SK-N-MC (cell line): ENCODE measurements around the gene SRPK3.

Experiments
- EZH2 ChIP-seq: fragments of 200-600 bp; sonication (generic); IDR thresholded peaks from one replicate; pipeline ENCODE4 v1.6.1; 2017; ENCODE audit warnings: antibody characterized with exemption
- POLR2AphosphoS5 ChIP-seq: IDR thresholded peaks from 2 replicates; pipeline ENCODE4 v1.6.1; 2012; ENCODE audit warnings: mild to moderate bottlenecking, low read depth, low read length, borderline replicate concordance

- TF ChIP-seq EZH2 (no peak), POLR2AphosphoS5 (no peak)
Measured at GRCh38 chrX:153771415-153772315, 9.2 kb upstream of the SRPK3 start.
